Cardiac fibroblast (primary cell): Measurements from ENCODE around the gene ATXN10.

ENCODE experiments used
- DNase-seq, 2 donors: peaks; one replicate each; pipeline versions ENCODE4 v3.0.0 to v3.0.0-alpha.2; 2010; ENCODE audit warnings: low read depth in 2 of 2
- H3K4me3 ChIP-seq, 2 donors: replicated peaks in 1 of 2; 1 replicate in 1 of 2; 2 replicates in 1 of 2; pipeline ENCODE4 v1.5.1; 2011; ENCODE audit warnings: low read depth in 2 of 2, low read length in 2 of 2, mild to moderate bottlenecking in 2 of 2, moderate library complexity in 1 of 2
- TF ChIP-seq, protein P1 (sequence below): IDR thresholded peaks from one replicate; pipeline ENCODE4 v1.5.1; 2011; ENCODE audit warnings: low read depth, mild to moderate bottlenecking, low read length, inconsistent platforms

The ATXN10 gene

GRCh38 chr22:45771057-45771456 is 99.4 kb downstream of the ATXN10 start:
- TF ChIP-seq, protein P1, sequence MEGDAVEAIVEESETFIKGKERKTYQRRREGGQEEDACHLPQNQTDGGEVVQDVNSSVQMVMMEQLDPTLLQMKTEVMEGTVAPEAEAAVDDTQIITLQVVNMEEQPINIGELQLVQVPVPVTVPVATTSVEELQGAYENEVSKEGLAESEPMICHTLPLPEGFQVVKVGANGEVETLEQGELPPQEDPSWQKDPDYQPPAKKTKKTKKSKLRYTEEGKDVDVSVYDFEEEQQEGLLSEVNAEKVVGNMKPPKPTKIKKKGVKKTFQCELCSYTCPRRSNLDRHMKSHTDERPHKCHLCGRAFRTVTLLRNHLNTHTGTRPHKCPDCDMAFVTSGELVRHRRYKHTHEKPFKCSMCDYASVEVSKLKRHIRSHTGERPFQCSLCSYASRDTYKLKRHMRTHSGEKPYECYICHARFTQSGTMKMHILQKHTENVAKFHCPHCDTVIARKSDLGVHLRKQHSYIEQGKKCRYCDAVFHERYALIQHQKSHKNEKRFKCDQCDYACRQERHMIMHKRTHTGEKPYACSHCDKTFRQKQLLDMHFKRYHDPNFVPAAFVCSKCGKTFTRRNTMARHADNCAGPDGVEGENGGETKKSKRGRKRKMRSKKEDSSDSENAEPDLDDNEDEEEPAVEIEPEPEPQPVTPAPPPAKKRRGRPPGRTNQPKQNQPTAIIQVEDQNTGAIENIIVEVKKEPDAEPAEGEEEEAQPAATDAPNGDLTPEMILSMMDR, result no peak
- no peak overlapping the region for H3K4me3 ChIP-seq
- no peak for DNase-seq

GRCh38 chr22:45771711-45772110 is 100.1 kb downstream of the ATXN10 start:
- no peak for DNase-seq
- no peak overlapping the region for H3K4me3 ChIP-seq
- TF ChIP-seq, protein P1, result no peak

DNA sequence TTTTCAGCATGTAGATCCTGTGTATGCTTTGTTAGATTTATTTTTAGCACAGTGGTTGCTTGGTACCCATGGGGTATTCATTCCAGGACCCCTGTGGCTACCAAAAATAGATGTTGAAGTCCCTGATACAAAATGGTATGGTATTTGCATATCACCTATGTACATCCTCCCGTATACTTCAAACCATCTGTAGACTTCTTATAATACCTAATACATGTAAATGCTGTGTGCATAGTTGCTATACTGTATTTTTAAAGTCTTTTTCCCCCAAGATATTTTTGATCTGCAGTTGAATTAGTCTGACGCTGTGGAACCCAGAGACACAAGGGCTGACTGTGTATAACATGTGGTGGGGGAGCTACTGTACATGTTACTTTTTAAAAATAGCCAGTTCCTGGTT is 101.1 kb downstream of the ATXN10 start:
- H3K4me3 ChIP-seq, result no peak overlapping the region
- DNase-seq, result no peak

GRCh38 chr22:45774001-45774670 is 102.5 kb downstream of the ATXN10 start:
- H3K4me3 ChIP-seq, result no peak overlapping the region
- DNase-seq, result no peak
- TF ChIP-seq, protein P1, result no peak

More for the DNA sequence above, 101.1 kb downstream of the ATXN10 start:
- TF ChIP-seq, protein P1, result no peak

DNA sequence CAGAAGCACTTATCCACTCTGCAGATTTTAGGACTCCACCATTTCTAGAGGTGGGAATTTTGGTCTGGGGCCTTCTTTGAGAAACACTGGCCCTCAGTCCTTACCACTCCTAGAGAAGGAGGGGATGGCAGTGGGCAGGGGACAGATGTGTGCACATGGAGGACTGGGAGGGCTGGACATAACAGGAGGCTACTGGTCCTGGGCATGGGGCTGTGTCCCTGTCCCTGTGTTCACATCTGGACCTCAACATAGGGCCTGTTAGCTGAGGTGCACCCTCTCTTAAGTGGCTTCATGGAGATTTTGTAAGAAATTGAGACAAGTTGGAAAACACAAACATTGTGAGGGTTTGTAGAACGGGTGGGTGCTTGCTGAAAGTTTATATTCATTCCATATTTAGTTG is 103.4 kb downstream of the ATXN10 start:
- no peak overlapping the region for H3K4me3 ChIP-seq
- TF ChIP-seq, protein P1, result no peak
- no peak for DNase-seq

- DNase-seq, result no peak
- H3K4me3 ChIP-seq, result no peak overlapping the region
- TF ChIP-seq, protein P1, result no peak
These were observed 104.1 kb downstream of the ATXN10 start for GRCh38 chr22:45775569-45776312.
